ENCODE results near the gene DDX55.
"Not testable (repeated sequence)": the region's sequence is repeated elsewhere in the genome, so short reads cannot be mapped to it uniquely, and the experiment has no call there.

DNA sequence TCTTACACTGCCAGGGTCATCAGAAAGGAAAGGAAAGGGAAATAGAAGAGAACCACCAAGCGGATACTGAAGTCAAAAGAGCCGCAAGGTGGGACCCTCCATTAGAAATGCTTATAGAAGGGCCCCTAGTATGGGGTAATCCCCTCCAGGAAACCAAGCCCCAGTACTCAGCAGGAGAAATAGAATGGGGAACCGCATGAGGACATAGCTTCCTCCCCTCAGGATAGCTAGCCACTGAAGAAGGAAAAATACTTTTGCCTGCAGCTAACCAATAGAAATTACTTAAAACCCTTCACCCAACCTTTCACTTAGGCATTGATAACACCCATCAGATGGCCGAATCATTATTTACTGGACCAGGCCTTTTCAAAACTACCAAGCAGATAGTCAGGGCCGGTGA lies 47.1 kb upstream of the DDX55 start:
- TF ChIP-seq, protein P1, sequence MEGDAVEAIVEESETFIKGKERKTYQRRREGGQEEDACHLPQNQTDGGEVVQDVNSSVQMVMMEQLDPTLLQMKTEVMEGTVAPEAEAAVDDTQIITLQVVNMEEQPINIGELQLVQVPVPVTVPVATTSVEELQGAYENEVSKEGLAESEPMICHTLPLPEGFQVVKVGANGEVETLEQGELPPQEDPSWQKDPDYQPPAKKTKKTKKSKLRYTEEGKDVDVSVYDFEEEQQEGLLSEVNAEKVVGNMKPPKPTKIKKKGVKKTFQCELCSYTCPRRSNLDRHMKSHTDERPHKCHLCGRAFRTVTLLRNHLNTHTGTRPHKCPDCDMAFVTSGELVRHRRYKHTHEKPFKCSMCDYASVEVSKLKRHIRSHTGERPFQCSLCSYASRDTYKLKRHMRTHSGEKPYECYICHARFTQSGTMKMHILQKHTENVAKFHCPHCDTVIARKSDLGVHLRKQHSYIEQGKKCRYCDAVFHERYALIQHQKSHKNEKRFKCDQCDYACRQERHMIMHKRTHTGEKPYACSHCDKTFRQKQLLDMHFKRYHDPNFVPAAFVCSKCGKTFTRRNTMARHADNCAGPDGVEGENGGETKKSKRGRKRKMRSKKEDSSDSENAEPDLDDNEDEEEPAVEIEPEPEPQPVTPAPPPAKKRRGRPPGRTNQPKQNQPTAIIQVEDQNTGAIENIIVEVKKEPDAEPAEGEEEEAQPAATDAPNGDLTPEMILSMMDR (conservative IDR thresholded peaks at IDR 0.05 in 1 of 2, IDR thresholded peaks at IDR 0.05 in 1 of 2; ENCODE audit: low read depth in 1 of 2, low read length in 2 of 2) = not testable (repeated sequence)
- not testable (repeated sequence) for TF ChIP-seq EZH2 (IDR thresholded peaks at IDR 0.05; ENCODE audit: low read length, missing control alignments)

Measured in fibroblast of lung (primary cell).